Islet precursor cell (in vitro differentiated cells): Measurements from ENCODE around the gene ULK4.
"Not testable (repeated sequence)": the region's sequence is repeated elsewhere in the genome, so short reads cannot be mapped to it uniquely, and the experiment has no call there.

ENCODE experiments used
- DNase-seq: peaks from one replicate; pipeline ENCODE4 v3.0.0-alpha.2; 2018

The ULK4 gene

DNA sequence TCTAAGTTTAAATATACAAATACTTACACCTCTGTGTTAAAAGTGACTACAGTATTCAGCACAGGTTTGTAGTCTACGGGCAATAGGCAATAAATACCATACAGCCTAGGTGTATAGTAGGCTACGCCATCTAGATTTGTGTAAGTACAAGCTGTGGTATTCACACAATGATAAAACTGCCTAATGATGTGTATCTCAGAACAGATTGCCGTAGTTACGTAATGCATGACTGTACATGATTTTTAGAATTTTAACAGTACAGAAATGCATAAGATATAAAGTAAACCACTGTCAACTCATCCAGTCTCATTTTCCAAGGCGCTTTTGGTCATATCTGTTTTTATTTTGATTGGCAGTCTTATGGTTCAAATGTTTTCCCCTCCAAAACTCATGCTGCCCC is 396.9 kb downstream of the ULK4 start:
- no peak for DNase-seq

DNA sequence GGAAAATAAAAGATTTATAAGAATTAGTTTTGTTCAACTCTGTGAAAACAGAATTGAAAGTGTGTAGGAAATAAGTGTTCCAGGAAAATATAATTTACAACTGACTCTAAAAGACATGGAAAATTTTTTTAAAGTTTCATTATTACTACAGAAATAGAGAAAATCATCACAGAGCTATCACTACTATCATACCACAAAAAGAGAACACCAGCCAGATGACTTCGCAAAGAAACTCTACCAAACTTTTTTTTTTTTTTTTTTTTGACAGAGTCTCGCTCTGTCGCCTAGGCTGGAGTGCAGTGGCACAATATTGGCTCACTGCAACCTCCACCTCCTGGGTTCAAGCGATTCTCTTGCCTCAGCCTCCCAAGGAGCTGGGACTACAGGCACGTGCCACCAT is 405.7 kb downstream of the ULK4 start:
- not testable (repeated sequence) for DNase-seq

DNA sequence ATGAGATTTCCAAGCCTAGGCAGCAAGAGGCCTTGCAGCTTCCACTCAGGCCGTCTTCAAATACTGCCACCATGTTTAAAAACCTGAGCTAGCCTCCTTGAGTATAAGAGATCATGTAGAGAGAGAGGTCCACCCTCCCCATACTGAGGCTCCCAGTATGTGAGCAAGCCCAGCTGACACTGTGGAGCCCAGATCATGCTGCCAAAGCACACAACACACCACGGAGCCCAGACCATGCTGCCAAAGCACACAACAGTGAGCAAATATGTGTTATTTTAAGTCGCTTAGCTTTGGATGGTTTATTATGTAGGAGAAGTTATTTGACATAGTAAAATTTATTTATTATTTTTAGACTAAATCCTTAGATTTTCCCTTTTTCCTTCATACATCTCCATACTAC is 428.9 kb downstream of the ULK4 start:
- DNase-seq = no peak

DNA sequence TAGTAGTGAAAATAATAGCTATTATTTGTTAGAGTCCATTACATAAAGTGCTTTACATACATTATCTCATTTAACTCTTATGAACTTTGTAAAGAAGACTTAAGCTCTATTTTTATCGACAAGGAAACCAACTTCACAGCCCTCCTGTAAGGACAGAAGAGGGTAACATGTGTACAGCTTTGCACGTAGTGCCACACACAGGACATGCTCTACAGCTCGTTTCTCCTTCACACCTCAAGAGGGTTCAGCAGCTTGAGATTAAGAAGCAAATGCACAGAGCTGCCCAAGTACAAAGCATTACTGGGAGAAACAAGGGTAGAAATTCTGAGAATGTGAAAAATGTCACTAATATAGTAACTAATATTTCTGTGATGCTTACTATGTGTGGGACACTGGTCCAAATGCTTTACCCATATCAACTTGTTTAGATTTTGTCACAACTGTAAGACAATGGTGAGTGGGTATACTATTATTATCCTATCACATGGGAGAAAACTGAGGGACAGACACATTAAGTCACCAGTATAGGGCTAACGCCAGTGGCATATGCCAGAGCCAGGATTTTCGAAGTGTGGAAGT is 434.8 kb downstream of the ULK4 start:
- no peak for DNase-seq

DNA sequence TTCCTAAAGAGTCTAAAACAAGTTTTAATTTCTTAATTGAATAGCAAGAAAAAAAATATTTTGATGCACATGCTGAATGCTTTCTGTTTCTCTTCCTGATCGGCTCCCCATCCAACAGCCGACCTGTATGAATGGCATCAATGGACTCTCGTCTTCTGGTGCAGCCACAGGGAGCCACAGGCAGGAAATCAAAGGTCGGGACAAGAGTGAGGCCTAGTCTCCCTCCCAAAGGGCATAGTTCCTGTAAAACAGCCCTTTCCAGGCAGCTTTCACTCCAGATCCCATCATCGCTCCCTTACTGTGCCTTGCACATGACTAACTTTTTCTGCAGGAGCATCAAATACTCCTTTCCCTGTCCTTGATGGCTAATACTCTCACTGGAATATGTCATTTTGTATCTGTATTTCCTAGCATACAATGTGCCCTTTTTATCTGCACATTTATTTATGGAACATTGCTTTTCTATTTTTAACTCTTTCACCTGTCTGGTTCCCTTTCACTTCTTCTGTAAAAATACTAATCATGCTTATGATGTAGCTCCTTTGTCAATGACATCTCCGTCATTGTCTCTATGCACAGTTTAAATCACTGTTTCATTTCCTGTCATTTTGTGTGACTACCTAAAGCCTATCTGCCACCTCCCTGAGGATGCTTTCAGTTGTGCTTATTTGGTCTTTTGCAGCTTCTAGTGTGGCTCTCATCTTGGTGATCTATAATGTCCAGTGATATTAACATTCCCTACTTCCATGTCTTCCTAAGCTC is 436.4 kb downstream of the ULK4 start:
- no peak for DNase-seq

DNA sequence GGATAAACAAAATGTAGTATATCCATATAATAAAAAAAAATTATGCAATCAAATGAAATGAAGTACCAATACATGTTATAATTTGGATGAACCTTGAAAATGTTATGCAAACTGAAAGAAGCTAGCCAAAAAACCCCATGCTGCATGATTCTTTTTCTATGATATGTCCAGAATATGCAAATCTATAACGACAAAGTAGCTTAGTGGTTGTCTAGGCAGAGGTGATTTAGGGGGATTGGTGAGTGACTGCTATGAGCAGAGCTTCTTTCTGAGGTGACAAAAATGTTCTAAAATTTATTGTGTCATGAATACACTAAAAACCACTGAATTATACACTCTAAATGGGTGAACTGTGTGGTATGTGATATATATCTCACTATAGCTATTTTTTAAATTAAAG is 438.0 kb downstream of the ULK4 start:
- DNase-seq = no peak

DNA sequence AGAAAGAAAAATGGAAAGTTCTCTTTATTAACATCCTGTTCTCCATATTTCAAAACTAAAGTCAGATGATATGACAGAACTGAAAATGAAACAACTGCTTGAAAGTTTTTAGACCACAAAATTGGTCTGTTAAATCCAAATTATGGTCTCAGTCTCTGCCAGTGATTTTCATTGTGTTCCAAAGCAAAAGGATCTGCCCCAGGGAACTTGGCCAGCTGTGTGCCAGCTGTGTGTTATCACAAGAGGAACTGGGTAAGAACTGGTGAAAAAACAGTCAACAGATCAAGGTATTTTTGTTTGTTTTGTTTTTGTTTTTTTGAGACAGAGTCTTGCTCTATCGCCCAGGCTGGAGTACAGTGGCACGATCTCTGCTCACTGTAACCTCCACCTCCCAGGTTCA is 439.3 kb downstream of the ULK4 start:
- DNase-seq = no peak

DNA sequence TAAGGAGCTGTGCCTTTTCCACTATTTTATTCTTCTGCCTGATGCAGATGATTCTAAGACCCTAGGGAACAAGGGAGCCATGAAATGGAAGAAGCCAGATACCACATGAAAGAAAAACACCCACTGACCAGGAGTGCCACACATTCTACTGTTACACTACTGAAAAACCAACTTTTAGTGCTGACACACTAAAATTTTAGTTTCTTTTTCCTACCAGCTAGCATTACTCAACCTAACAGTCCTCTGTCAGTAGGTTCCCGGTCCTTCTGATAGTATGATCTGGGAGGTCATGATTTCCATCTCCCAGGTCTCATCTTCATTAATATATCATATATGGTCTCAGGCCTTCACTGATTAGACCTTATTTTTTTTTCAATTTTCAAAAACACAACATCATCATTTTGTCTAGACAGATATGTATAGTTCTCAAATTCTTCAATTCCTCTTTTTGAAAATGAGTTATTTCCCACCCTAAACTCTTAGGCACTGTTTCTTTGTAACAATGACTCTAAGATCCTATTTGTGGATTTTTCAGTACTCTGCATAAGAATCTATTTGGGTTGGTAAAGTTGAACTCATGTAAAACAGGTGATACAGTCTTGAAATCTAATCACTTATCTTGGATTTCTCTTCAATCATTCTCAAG is 440.8 kb downstream of the ULK4 start:
- no peak for DNase-seq

DNA sequence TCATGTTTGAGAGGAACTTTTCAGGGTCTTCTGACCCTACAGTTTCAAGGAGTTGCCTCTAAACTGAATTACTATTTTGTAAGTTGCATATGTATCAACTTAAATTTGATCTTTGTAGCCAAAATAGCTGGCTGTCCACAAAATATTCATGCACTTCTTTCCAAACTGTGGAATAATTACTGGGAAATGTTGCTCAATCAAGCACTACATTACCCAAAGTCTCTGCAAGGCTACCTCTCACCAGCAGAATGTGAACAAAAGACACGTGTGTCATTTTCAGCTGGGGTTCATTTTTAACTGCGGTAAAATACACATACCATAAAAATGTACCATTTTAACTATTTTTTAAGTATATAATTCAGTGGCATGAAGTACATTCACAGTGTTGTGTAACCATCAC is 442.2 kb downstream of the ULK4 start:
- no peak for DNase-seq

DNA sequence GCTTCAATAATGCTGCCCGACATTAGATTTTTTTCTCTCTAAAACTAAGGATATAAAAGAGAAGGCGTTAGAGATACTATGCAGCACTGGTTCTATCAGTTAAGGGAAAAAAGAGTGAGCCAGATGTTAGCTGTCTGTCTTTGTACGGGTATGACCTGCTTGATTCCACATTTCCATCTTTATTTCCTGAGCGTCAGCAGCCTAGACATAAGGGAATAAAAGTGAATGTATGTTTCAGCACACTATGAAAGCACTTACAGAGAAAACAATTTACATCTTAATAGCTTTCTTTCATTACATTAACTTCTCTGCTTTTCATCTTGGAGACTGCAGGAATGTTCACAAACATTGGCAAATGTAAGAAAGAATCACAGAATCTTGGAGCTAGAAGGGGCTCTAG is 443.3 kb downstream of the ULK4 start:
- no peak for DNase-seq

DNA sequence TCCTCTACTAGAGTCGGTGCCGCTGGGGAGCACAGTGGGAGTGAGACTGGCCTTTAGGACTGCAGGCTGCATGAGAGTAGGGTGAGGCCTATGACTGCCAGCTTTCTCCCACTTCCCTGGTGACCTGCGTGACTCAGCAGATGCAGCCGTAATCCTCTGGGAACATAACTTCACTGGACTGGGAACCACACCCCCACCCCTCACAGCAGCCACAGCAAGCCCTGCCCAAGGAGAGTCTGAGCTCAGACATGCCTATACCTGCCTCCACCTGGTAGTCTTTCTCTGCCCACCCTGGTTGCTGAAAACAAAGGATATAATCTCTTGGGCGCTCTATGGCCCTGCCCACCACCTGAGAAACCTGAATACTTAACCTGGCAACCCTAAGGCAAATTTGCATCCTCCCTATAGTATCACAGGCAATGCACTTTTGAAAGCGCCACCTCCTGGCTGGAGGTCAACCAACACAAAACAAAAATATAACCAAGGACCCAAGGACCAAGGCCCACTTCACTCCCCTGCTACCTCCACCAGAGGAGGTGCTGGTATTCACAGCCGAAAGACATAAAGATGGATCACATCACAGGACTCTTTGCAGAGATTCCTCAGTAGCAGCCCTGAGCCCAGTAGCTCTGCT is 453.7 kb downstream of the ULK4 start:
- no peak for DNase-seq

DNA sequence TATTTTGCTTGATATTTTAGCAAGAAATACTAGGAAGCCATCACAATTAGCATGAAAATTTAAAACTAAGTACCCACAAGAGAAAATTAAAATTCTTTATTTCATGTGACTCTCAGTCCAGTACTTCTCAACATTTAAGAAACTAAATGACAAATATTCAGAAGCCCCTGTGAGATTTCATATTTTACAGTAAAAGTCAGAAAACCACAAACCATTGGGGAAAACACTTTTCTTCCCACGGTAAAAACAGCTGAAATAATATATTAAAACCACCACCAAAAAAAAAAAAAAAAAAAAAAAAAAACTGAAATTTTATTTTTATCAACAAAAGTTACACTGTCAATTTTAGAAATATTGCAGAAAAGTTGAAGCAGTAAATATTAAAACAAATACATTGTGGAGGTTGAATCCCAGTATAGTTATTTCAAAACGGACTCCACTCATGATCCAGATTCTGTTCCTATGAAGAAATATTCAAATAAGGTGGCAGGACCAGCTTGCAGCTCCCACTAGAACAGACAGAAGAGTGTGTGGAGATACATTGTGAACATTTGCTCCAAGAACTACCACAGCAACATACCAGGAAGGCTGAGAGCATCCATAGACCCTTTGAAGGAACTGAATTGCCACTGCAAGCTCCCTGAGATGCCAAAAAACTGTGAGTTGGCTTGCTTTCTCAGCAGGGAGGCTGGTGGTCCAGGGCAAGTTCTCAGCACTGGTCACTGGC is 454.4 kb downstream of the ULK4 start:
- DNase-seq = no peak

DNA sequence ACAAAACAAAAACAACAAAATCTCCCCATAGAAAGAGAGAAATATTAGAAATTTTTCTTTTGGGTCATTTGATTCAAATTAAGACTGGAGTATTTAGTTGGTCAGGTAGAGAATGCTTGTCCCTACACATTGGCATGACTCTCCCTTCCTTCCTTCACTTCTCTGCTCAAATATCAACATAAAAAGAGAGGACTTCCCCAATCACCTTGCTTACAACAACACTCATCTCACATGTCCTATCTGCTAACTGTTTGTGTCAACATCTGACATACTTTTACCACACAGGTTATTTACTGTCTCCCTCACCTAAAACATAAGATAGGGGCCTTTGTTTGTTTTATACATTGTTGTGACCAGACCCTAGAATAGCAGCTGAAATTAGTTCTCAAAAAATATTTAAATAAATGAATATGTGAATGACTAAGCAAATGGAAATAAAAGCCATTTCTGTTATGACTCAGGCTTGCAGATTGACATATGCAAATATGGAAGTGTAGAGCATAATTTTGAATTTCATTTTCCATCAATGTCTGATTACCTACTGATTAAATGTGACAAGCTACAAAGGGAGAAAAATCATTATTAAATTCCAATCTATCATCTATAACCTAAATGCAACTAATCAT is 457.8 kb downstream of the ULK4 start:
- DNase-seq = no peak

DNA sequence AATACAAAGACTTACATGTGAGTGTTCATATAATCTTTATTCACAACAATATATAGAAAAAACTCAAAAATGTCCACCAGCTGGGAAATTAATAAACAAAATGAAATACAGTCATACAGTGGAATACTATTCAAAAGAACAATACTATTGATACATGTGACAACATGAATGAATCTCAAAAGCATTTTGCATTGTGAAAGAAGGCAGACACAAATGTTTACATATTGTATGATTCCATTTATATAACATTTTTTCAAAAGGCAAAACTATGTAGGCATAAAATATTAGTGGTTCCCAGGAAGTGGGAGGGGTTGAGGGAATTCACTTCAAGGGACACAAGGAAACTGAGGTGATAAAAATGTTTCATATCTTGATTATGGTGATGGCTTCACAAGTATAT is 459.4 kb downstream of the ULK4 start:
- no peak for DNase-seq

DNA sequence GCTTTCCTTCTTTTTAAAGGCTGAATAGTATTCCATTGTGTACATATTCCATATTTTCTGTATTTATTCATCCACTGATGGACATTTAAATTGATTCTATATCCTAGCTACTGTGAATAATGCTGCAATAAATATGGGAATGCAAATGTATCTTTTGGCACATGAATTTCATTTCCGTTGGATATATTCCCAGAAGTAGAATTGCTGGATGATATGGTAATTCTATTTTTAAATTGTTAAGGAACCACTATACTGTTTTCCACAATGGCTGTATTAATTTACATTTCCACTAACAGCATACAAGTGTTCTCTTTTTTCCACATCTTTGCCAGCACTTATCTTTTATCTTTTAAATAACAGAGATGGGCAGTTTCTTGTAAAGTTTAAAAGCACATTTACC is 459.9 kb downstream of the ULK4 start:
- DNase-seq = no peak

DNA sequence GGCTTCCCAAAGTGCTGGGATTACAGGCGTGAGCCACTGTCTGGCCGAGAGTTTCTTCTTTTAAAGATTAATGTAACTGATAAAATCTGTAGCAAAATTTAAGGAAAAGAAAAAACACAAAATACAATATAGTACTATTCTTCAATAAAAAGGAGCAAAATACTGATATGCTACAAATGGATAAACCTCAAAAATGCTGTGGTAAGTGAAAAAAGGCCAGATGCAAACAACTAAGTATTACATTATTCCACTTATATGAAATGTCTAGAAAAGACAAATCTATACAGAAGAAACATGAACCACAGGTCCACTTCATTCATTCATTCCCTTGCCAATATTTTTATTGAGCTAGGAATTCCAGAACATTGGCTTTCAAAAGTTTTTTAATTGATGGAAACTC is 463.1 kb downstream of the ULK4 start:
- no peak for DNase-seq

DNA sequence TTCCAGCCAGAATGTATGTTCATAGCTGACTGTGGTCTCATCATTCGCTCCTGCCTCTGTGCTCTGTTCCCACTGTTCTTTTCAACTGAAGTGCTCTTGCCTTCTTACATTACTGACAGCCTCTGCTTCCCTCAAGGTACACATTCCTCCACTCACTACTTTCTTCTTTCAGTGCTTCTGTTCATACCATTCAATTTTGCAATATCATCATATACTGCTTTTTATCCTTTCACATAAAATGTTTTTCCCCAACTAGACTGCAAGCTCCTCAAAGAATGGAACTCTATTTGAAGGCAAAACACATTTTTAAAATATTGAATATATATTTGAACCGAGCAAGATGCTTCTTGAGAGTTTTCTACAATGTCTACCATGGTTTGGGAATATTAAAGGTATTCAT is 471.5 kb downstream of the ULK4 start:
- DNase-seq = no peak

DNA sequence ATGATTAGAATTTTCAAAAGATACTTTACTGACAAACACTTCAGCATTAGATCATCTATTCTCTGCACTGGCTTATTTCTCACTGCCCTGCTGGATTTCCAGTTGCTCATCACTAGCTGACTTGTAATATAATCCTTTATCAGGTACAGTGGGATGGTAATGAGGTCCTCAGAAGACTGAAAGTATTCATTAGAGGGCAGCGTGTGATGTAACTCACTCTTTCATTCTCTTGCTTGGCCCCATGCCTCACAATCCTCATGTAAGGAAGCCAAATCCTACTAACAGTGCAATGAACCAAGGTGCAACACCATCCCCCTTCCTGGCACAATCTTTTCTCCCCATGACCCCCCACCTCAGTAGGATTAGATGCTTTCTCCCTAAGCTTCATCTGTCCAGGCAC is 472.7 kb downstream of the ULK4 start:
- no peak for DNase-seq

DNA sequence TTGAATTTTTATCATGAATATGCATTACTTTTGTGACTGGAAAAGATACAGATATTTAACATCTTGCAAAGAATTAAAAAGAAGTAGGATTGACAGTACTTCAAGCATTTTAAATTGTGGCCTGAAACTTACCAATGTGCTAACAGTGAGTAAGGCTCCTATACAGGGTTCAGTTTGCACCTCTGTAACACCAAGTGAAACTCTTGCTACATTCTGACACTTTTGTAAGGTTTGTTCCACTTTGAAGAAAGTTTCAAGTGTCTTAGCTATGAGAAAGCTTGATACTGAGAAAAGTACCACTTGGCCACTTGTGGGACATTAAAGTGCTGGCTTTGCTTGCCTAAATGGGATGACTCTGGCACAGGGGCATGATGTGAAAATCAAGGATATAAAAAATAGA is 473.4 kb downstream of the ULK4 start:
- no peak for DNase-seq

DNA sequence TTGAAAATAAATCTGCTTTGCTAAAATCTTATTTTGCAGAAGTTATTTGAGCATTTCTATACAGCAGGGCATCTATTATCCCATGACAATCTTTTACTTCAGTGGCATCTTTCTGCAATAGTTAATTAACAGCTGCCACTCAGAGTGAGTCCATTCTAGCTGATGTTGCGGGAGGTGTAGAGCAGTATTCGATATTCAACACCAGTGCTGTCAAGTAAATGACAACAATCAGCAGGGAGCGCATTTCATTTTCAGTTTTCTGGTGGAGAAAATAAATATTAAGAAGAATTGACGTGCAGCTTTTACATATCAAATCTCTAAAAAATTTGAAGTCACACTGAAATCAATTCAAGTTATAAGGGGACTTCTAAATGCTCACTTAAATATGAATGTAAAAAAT is 476.4 kb downstream of the ULK4 start:
- no peak for DNase-seq

DNA sequence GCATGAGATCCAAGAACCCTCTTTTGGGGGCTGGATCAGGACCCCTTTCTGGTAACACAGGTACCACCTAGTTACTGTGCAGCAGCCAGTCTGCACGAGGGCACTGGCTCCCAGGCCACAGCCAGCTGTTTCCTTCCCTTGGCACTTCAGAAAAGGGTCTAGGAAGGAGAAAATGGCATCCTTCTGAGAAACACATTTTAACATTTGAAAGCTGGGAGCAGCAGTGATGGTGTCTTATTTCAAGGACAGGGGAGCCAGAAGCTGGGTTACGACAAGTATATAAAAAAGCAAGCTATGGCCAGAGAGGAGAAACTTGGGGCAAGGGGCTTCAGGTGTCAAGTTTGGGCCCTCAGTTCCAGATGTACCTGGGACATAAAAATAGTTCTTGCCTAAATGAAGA is 479.8 kb downstream of the ULK4 start:
- no peak for DNase-seq

DNA sequence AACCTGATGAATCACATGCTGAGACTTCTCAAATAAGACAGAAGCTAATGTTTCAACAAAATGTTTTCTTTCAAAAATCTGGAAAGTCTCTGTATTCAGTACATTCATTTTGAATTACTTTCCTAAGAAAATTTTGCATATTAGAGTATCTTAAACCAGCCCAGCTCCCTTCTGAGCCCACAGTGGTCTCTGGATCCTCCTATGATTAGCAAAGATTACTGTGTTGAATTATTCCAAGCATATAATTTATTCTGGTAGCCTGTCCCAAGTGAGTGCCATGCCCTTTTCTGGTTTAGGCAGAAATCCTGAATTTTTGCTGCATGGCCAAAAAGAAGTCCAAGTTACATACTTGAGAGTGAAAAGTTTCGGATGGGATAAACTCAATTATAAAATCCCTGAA is 483.6 kb downstream of the ULK4 start:
- no peak for DNase-seq
